GM18867 (cell line): ENCODE data around the gene BRD9.
"Not testable (repeated sequence)": the region's sequence is repeated elsewhere in the genome, so short reads cannot be mapped to it uniquely, and the experiment has no call there.

ENCODE experiments used
- ATAC-seq: cut with Tn5 transposase; IDR thresholded peaks from one replicate; pipeline ENCODE4 v1.9.1; 2021; ENCODE audit warnings: mild to moderate bottlenecking, moderate library complexity; ENCODE audit not compliant: unreplicated experiment

Gene BRD9

GRCh38 chr5:892394-893136, at the start of gene BRD9, which contains the start of gene TRIP13:
TSS of gene BRD9 (minus strand) at chr5:892801. CDS start at chr5:892657, 144 bp downstream.
TSS of gene TRIP13 (plus strand) at chr5:892884. CDS start at chr5:892999, 115 bp downstream.
- peak; percentile 96 for ATAC-seq

GRCh38 chr5:940741-941140, 48.1 kb upstream of the BRD9 start:
- ATAC-seq = not testable (repeated sequence)

GRCh38 chr5:939368-939767, 46.8 kb upstream of the BRD9 start:
- ATAC-seq = no peak

- no peak for ATAC-seq
Observed at GRCh38 chr5:937151-937924, 44.7 kb upstream of the BRD9 start.

- ATAC-seq = no peak
Observed at GRCh38 chr5:936149-937144, 43.8 kb upstream of the BRD9 start.

- no peak for ATAC-seq
Observed at GRCh38 chr5:935510-936084, 43.0 kb upstream of the BRD9 start.

GRCh38 chr5:934381-934967, 41.9 kb upstream of the BRD9 start:
- ATAC-seq = not testable (repeated sequence)

- ATAC-seq = not testable (repeated sequence)
Observed at GRCh38 chr5:933951-934350, 41.4 kb upstream of the BRD9 start.

GRCh38 chr5:933251-933861, 40.8 kb upstream of the BRD9 start:
- no peak for ATAC-seq

GRCh38 chr5:932628-933250, 40.1 kb upstream of the BRD9 start:
- ATAC-seq = no peak

- ATAC-seq = no peak
Observed at GRCh38 chr5:932151-932627, 39.6 kb upstream of the BRD9 start.

- ATAC-seq = no peak
Observed at GRCh38 chr5:931570-932145, 39.1 kb upstream of the BRD9 start.

- no peak for ATAC-seq
Observed at GRCh38 chr5:930866-931265, 38.3 kb upstream of the BRD9 start.

- no peak for ATAC-seq
Observed at GRCh38 chr5:929596-929995, 37.0 kb upstream of the BRD9 start.

GRCh38 chr5:929182-929581, 36.6 kb upstream of the BRD9 start:
- ATAC-seq = not testable (repeated sequence)

- ATAC-seq = no peak
Observed at GRCh38 chr5:927172-928015, 34.8 kb upstream of the BRD9 start.

GRCh38 chr5:926417-927171, 34.0 kb upstream of the BRD9 start:
- ATAC-seq = no peak
